Measurements from ENCODE around the gene IFIT3. TPM values are rescaled to one million over a fixed set of nuclear protein-coding genes. Genes with fewer than 3 reads are reported as not detected.

The IFIT3 gene
- total RNA-seq, 2 experiments from 2014 or later: 0.17 to 0.35 TPM

- Histone ChIP-seq H3K4me3 (ENCODE audit: low read depth, low read length, poor library complexity, severe bottlenecking) (no peak overlapping the region), H3K9me3 (ENCODE audit: low read length) (no peaks in the 10 kb centered on the region; the same call in 1 of the 2 replicates), H3K4me1 (ENCODE audit: insufficient read depth, low read length, poor library complexity, severe bottlenecking) (no peaks in the 10 kb centered on the region), H3K4me2 (ENCODE audit: low read length) (no peak overlapping the region), H3K9me2 (ENCODE audit: insufficient read depth, low read length) (no peaks in the 10 kb centered on the region), H3K27ac (ENCODE audit: low read depth, low read length, poor library complexity, severe bottlenecking) (no peak overlapping the region), H4K20me1 (ENCODE audit: insufficient read depth, low read length) (no peaks in the 10 kb centered on the region), H3K36me3 (ENCODE audit: insufficient read depth, low read length) (no peaks in the 10 kb centered on the region), H2AFZ (ENCODE audit: low read length) (no peak overlapping the region), H3K79me2 (ENCODE audit: insufficient read depth, low read depth, low read length) (no peaks in the 10 kb centered on the region)
- intact Hi-C loops (cut with micrococcal nuclease; ENCODE audit: unreplicated experiment): no loop called here
- ChIA-PET POLR2A (interaction anchor here (0.6 to 0.7 kb wide), 3 partner anchors 649 to 1862 kb away, joined by 3 to 5 read pairs (median 4); no protein-coding TSS in a partner anchor), CTCF (ENCODE audit: unreplicated experiment) (no interaction called here)
- no peak for DNase-seq (ENCODE audit: low spot score)
- TF ChIP-seq EZH2phosphoT487 (IDR thresholded peaks at IDR 0.05; ENCODE audit: borderline replicate concordance, low read depth, low read length) (no peak), CTCF (conservative IDR thresholded peaks at IDR 0.05; ENCODE audit: low read length) (no peak)
- no TSS peak for BruUV-seq (replicated peaks)
These were observed 32.2 kb upstream of the IFIT3 start for GRCh38 chr10:89295597-89295996.

- Histone ChIP-seq H3K4me1 (ENCODE audit: insufficient read depth, low read length, poor library complexity, severe bottlenecking) (peaks cover 3% of the 10 kb centered on the region), H3K79me2 (ENCODE audit: insufficient read depth, low read depth, low read length) (no peaks in the 10 kb centered on the region), H3K36me3 (ENCODE audit: insufficient read depth, low read length) (no peaks in the 10 kb centered on the region), H3K27ac (ENCODE audit: low read depth, low read length, poor library complexity, severe bottlenecking) (no peak overlapping the region), H3K9me2 (ENCODE audit: insufficient read depth, low read length) (no peaks in the 10 kb centered on the region), H2AFZ (ENCODE audit: low read length) (no peak overlapping the region), H3K4me2 (ENCODE audit: low read length) (no peak overlapping the region), H4K20me1 (ENCODE audit: insufficient read depth, low read length) (no peaks in the 10 kb centered on the region), H3K4me3 (ENCODE audit: low read depth, low read length, poor library complexity, severe bottlenecking) (no peak overlapping the region), H3K9me3 (ENCODE audit: low read length) (no peaks in the 10 kb centered on the region; the same call in 1 of the 2 replicates)
- DNase-seq (ENCODE audit: low spot score): peak; percentile 11
- BruUV-seq (replicated peaks): no TSS peak
- ChIA-PET POLR2A (interaction anchor here (0.6 to 0.7 kb wide), 2 partner anchors 648 to 1861 kb away, joined by 3 to 4 read pairs; no protein-coding TSS in a partner anchor), CTCF (ENCODE audit: unreplicated experiment) (no interaction called here)
- intact Hi-C loops (cut with micrococcal nuclease; ENCODE audit: unreplicated experiment): no loop called here
- TF ChIP-seq CTCF (conservative IDR thresholded peaks at IDR 0.05; ENCODE audit: low read length) (no peak), EZH2phosphoT487 (IDR thresholded peaks at IDR 0.05; ENCODE audit: borderline replicate concordance, low read depth, low read length) (no peak)
These were observed 31.6 kb upstream of the IFIT3 start for GRCh38 chr10:89296220-89296648.

GRCh38 chr10:89297356-89297755 is 30.4 kb upstream of the IFIT3 start:
- BruUV-seq (replicated peaks): no TSS peak
- H3K4me3 ChIP-seq (ENCODE audit: low read depth, low read length, poor library complexity, severe bottlenecking): no peak overlapping the region
- no peaks in the 10 kb centered on the region for H3K9me2 ChIP-seq (ENCODE audit: insufficient read depth, low read length)
- ChIA-PET POLR2A (no interaction called here), CTCF (ENCODE audit: unreplicated experiment) (no interaction called here)
- no peak for DNase-seq (ENCODE audit: low spot score)
- H4K20me1 ChIP-seq (ENCODE audit: insufficient read depth, low read length): no peaks in the 10 kb centered on the region
- peaks cover 12% of the 10 kb centered on the region for H3K4me1 ChIP-seq (ENCODE audit: insufficient read depth, low read length, poor library complexity, severe bottlenecking)
- H3K9me3 ChIP-seq (ENCODE audit: low read length): no peaks in the 10 kb centered on the region; the same call in 1 of the 2 replicates
- H2AFZ ChIP-seq (ENCODE audit: low read length): no peak overlapping the region
- TF ChIP-seq EZH2phosphoT487 (IDR thresholded peaks at IDR 0.05; ENCODE audit: borderline replicate concordance, low read depth, low read length) (no peak), CTCF (conservative IDR thresholded peaks at IDR 0.05; ENCODE audit: low read length) (no peak)
- intact Hi-C loops (cut with micrococcal nuclease; ENCODE audit: unreplicated experiment): no loop called here
- H3K27ac ChIP-seq (ENCODE audit: low read depth, low read length, poor library complexity, severe bottlenecking): no peak overlapping the region
- H3K4me2 ChIP-seq (ENCODE audit: low read length): no peak overlapping the region
- no peaks in the 10 kb centered on the region for H3K36me3 ChIP-seq (ENCODE audit: insufficient read depth, low read length)
- H3K79me2 ChIP-seq (ENCODE audit: insufficient read depth, low read depth, low read length): no peaks in the 10 kb centered on the region
